Measurements from ENCODE around the gene GNAQ. TPM values are rescaled to one million over a fixed set of nuclear protein-coding genes. Genes with fewer than 3 reads are reported as not detected.

GNAQ gene
- total and polyA plus RNA-seq, 2 donors (not counting 1 experiment from before 2014, with no cell fraction given), result 0.60 to 1.4 TPM

DNA sequence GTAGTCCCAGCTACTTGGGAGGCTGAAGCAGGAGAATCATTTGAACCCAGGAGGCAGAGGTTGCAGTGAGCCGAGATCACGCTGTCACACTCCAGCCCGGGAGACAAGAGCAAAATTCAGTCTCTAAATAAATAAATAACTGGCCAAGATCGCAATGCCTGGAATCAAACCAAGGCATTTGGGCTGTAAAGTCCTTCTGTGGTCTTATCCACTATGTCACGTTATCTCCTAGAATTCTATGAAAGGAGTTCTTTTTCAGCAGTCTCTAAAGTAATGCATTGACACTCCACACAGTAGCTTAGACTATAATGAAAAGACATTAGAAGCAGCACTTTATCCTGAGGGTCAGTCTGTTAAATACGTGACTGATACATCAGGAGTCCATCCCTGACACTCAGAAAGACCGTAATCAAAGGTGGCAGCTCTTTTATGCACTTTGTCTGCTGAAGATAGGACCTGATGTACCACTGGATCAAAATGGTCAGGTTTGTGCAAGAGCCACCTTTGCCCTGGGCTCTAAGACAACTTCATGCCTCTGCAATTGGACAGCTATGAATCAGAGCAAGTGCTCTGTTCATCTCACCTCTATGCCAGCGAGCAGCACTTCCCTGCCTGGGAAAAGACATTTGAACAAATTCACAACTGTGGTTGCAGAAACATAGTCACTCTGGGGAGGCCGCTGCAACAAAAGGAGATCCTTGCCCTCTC is 351.8 kb downstream of the GNAQ start:
- no peak for TF ChIP-seq CTCF (IDR thresholded peaks at IDR 0.05)
- no peak for TF ChIP-seq EZH2 (IDR thresholded peaks at IDR 0.05; ENCODE audit: borderline replicate concordance, insufficient read depth, low read depth, low read length, poor library complexity, severe bottlenecking)
- H3K4me2 ChIP-seq (replicated peaks; ENCODE audit: low read depth, low read length, poor library complexity, severe bottlenecking), result no peak overlapping the region
- H3K27ac ChIP-seq (ENCODE audit: low read length in 2 of 2), result no peak overlapping the region
- Mint-ChIP-seq H3K27ac (no peak overlapping the region), H3K4me1 (no peaks in the 10 kb centered on the region), H3K4me3 (no peak overlapping the region), H3K27me3 (no peaks in the 10 kb centered on the region), H3K9me3 (ENCODE audit: insufficient read depth) (no peaks in the 10 kb centered on the region)
- no peaks in the 10 kb centered on the region for H4K20me1 ChIP-seq (ENCODE audit: control insufficient read depth, insufficient read depth, low read length, poor library complexity, severe bottlenecking)
- CTCF ChIA-PET, result no interaction called here
- WGBS (ENCODE audit: insufficient coverage), result 86% methylated on average over 7 of the region's 9 CpGs
- intact Hi-C loops (cut with micrococcal nuclease), result no loop called here
- H3K27me3 ChIP-seq (replicated peaks in 1 of 4; ENCODE audit: control extremely low read depth in 1 of 4, control insufficient read depth in 3 of 4, insufficient read depth in 4 of 4, low read length in 3 of 4), result no peaks in the 10 kb centered on the region
- no peak overlapping the region for H3K4me3 ChIP-seq (ENCODE audit: control extremely low read depth in 1 of 5, extremely low read depth in 1 of 5, insufficient read depth in 1 of 5, low read depth in 2 of 5, low read length in 4 of 5)
- DNase-seq, result no peak
- H3K4me1 ChIP-seq (ENCODE audit: control insufficient read depth in 2 of 2, insufficient read depth in 2 of 2, low read length in 2 of 2), result no peaks in the 10 kb centered on the region
- H3K9me3 ChIP-seq (ENCODE audit: control extremely low read depth in 1 of 3, control insufficient read depth in 2 of 3, insufficient read depth in 1 of 3, low read length in 2 of 3), result no peaks in the 10 kb centered on the region
- no peak overlapping the region for H2AFZ ChIP-seq (ENCODE audit: insufficient read depth, low read depth, low read length, poor library complexity, severe bottlenecking)
- POLR2A ChIA-PET, result no interaction called here
- no peaks in the 10 kb centered on the region for H3K79me2 ChIP-seq (ENCODE audit: control insufficient read depth, insufficient read depth, low read length)
- H3K9ac ChIP-seq (ENCODE audit: low read length), result no peak overlapping the region
- no peak for ATAC-seq (ENCODE audit: low read depth)
- H3K36me3 ChIP-seq (replicated peaks in 1 of 2; ENCODE audit: control extremely low read depth in 1 of 2, control insufficient read depth in 1 of 2, extremely low read depth in 1 of 2, insufficient read depth in 2 of 2, low read length in 1 of 2), result no peaks in the 10 kb centered on the region

DNA sequence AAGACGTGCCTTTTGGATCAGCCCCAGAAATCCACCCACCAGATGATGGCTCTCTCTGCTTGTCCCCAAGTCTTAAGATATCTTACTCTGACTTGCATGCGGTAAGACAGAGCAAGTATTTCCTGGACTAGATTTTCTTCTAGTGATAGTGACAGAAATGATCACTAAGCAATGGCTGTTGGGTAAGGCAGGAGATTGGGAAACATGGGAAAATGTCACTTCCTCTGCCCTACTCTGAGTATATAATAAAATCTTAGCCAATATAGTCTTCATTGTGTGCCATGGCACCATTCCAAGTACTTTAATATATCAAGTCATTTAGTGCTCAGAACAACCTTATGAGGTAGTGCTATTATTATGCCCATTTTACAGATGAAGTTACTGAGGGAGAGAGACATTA is 352.5 kb downstream of the GNAQ start:
- Histone ChIP-seq H3K4me3 (ENCODE audit: control extremely low read depth in 1 of 5, extremely low read depth in 1 of 5, insufficient read depth in 1 of 5, low read depth in 2 of 5, low read length in 4 of 5) (no peak overlapping the region), H3K9ac (ENCODE audit: low read length) (no peak overlapping the region), H3K4me2 (replicated peaks; ENCODE audit: low read depth, low read length, poor library complexity, severe bottlenecking) (no peak overlapping the region), H3K79me2 (ENCODE audit: control insufficient read depth, insufficient read depth, low read length) (no peaks in the 10 kb centered on the region), H3K36me3 (replicated peaks in 1 of 2; ENCODE audit: control extremely low read depth in 1 of 2, control insufficient read depth in 1 of 2, extremely low read depth in 1 of 2, insufficient read depth in 2 of 2, low read length in 1 of 2) (no peaks in the 10 kb centered on the region), H3K27me3 (replicated peaks in 1 of 4; ENCODE audit: control extremely low read depth in 1 of 4, control insufficient read depth in 3 of 4, insufficient read depth in 4 of 4, low read length in 3 of 4) (no peaks in the 10 kb centered on the region), H3K4me1 (ENCODE audit: control insufficient read depth in 2 of 2, insufficient read depth in 2 of 2, low read length in 2 of 2) (no peaks in the 10 kb centered on the region), H3K27ac (ENCODE audit: low read length in 2 of 2) (no peak overlapping the region), H2AFZ (ENCODE audit: insufficient read depth, low read depth, low read length, poor library complexity, severe bottlenecking) (no peak overlapping the region), H4K20me1 (ENCODE audit: control insufficient read depth, insufficient read depth, low read length, poor library complexity, severe bottlenecking) (no peaks in the 10 kb centered on the region), H3K9me3 (ENCODE audit: control extremely low read depth in 1 of 3, control insufficient read depth in 2 of 3, insufficient read depth in 1 of 3, low read length in 2 of 3) (no peaks in the 10 kb centered on the region)
- H3K9me3 Mint-ChIP-seq (ENCODE audit: insufficient read depth), result no peaks in the 10 kb centered on the region
- no CpG with 5 or more reads among the region's 2 CpGs for WGBS (ENCODE audit: insufficient coverage)
- TF ChIP-seq CTCF (IDR thresholded peaks at IDR 0.05), result no peak
- H3K27ac Mint-ChIP-seq, result no peak overlapping the region
- ATAC-seq (ENCODE audit: low read depth) (no peak), DNase-seq (no peak)
- intact Hi-C loops (cut with micrococcal nuclease), result no loop called here
- H3K27me3 Mint-ChIP-seq, result no peaks in the 10 kb centered on the region
- no peaks in the 10 kb centered on the region for H3K4me1 Mint-ChIP-seq
- ChIA-PET CTCF (no interaction called here), POLR2A (no interaction called here)
- H3K4me3 Mint-ChIP-seq, result no peak overlapping the region

Data from B cell (primary cell).